ENCODE measurements around the gene ACTR1B. TPM values are rescaled to one million over a fixed set of nuclear protein-coding genes. Genes with fewer than 3 reads are reported as not detected.

The ACTR1B gene
- total and polyA plus RNA-seq, 8 donors: 43.1 to 67.2 (median 51.3) TPM

GRCh38 chr2:97662386-97662894 lies 1.4 kb downstream of the ACTR1B start:
- Histone ChIP-seq H3K27ac (peak overlapping the region; percentile 94 to 95), H3K4me3 (peak overlapping the region; percentile 54 to 75), H3K27me3 (no peaks in the 10 kb centered on the region), H3K4me1 (peaks cover 0 to 37% of the 10 kb centered on the region in 2 donors), H3K36me3 (peaks cover 0 to 29% of the 10 kb centered on the region in 2 donors), H3K9me3 (no peaks in the 10 kb centered on the region)
- no peak for TF ChIP-seq CTCF (IDR thresholded peaks at IDR 0.05)
- ATAC-seq (peak; percentile 14), DNase-seq (no peak)
- intact Hi-C loops (cut with DNase I): no loop called here

GRCh38 chr2:97661927-97662326 lies 1.9 kb downstream of the ACTR1B start:
- peak overlapping the region in 1 of 2 donors; percentile 94 for H3K27ac ChIP-seq
- intact Hi-C loops (cut with DNase I): no loop called here
- DNase-seq (no peak), ATAC-seq (no peak)
- peaks cover 0 to 37% of the 10 kb centered on the region in 2 donors for H3K4me1 ChIP-seq
- no peaks in the 10 kb centered on the region for H3K9me3 ChIP-seq
- H3K4me3 ChIP-seq: peak overlapping the region in 1 of 2 donors; percentile 75
- TF ChIP-seq CTCF (IDR thresholded peaks at IDR 0.05): no peak
- H3K27me3 ChIP-seq: no peaks in the 10 kb centered on the region
- H3K36me3 ChIP-seq: peaks cover 0 to 34% of the 10 kb centered on the region in 2 donors

GRCh38 chr2:97660775-97661389 lies 3.0 kb downstream of the ACTR1B start:
- Histone ChIP-seq H3K27me3 (no peaks in the 10 kb centered on the region), H3K4me3 (no peak overlapping the region), H3K9me3 (no peaks in the 10 kb centered on the region), H3K27ac (peak overlapping the region in 1 of 2 donors; percentile 18), H3K36me3 (peaks cover 0 to 44% of the 10 kb centered on the region in 2 donors), H3K4me1 (peaks cover 0 to 37% of the 10 kb centered on the region in 2 donors)
- intact Hi-C loops (cut with DNase I): no loop called here
- ATAC-seq (no peak), DNase-seq (no peak)
- TF ChIP-seq CTCF (IDR thresholded peaks at IDR 0.05): no peak

- TF ChIP-seq CTCF (IDR thresholded peaks at IDR 0.05): no peak
- peaks cover 0 to 37% of the 10 kb centered on the region in 2 donors for H3K4me1 ChIP-seq
- intact Hi-C loops (cut with DNase I): no loop called here
- no peaks in the 10 kb centered on the region for H3K9me3 ChIP-seq
- ATAC-seq (no peak), DNase-seq (no peak)
- H3K36me3 ChIP-seq: peaks cover 0 to 50% of the 10 kb centered on the region in 2 donors
- H3K27ac ChIP-seq: no peak overlapping the region
- no peak overlapping the region for H3K4me3 ChIP-seq
- no peaks in the 10 kb centered on the region for H3K27me3 ChIP-seq
Observed at GRCh38 chr2:97660044-97660774, 3.6 kb downstream of the ACTR1B start.

Measured in left lung (tissue), 10 donors.